MCF 10A (cell line): ENCODE measurements around the gene SLC6A2. TPM values are rescaled to one million over a fixed set of nuclear protein-coding genes. Genes with fewer than 3 reads are reported as not detected.

Source experiments
- BruUV-seq: library from RNA; stranded (reverse); fragments of 400-500 nt; replicated peaks from 2 replicates; lab custom pipeline; 2021; lab: Mats Ljungman, UMichigan
- CTCF ChIA-PET: fragments of 300-600 bp; sonication (Branson Sonifier 250); formaldehyde crosslinking; extraction: SDS; loops from one replicate; lab custom pipeline; 2021; ENCODE audit warnings: antibody characterized with exemption, inconsistent platforms; lab: Yijun Ruan, JAX
- POLR2A ChIA-PET: fragments of 300-600, 350-650 bp; sonication (Branson Sonifier 250); formaldehyde crosslinking; extraction: SDS; loops from one replicate; lab custom pipeline; 2020; ENCODE audit warnings: antibody characterized with exemption, inconsistent platforms; lab: Yijun Ruan, JAX
- DNase-seq: peaks from one replicate; pipeline ENCODE4 v3.0.0-alpha.2; 2018; ENCODE audit not compliant: unreplicated experiment
- H3K27ac Mint-ChIP-seq: one replicate; pipeline ENCODE4 v1.8.0; 2022; ENCODE audit warnings: mild to moderate bottlenecking, low read depth, mixed read lengths; ENCODE audit not compliant: unreplicated experiment
- H3K27me3 Mint-ChIP-seq: one replicate; pipeline ENCODE4 v1.8.0; 2022; ENCODE audit warnings: mixed read lengths; ENCODE audit not compliant: insufficient read depth, unreplicated experiment
- H3K36me3 Mint-ChIP-seq: one replicate; pipeline ENCODE4 v1.8.0; 2022; ENCODE audit warnings: mild to moderate bottlenecking, moderate library complexity, mixed read lengths; ENCODE audit not compliant: insufficient read depth, unreplicated experiment
- H3K4me1 Mint-ChIP-seq: one replicate; pipeline ENCODE4 v1.8.0; 2022; ENCODE audit warnings: mixed read lengths; ENCODE audit not compliant: insufficient read depth, unreplicated experiment
- H3K4me3 Mint-ChIP-seq: one replicate; pipeline ENCODE4 v1.8.0; 2022; ENCODE audit warnings: mild to moderate bottlenecking, moderate library complexity, mixed read lengths; ENCODE audit not compliant: unreplicated experiment
- H3K9me3 Mint-ChIP-seq: one replicate; pipeline ENCODE4 v1.8.0; 2022; ENCODE audit warnings: mixed read lengths; ENCODE audit not compliant: unreplicated experiment
- intact Hi-C: fragments of 100-400 bp; cut with micrococcal nuclease; formaldehyde crosslinking; loops from 2 replicates; pipeline ENCODE4 v1.14.1; 2022
- total RNA-seq: library from RNA; stranded (reverse); gene quantifications from 2 replicates; pipeline ENCODE4 v1.2.3, GENCODE V29; 2022
- TF ChIP-seq, protein P1 (sequence below): fragments of 200-600 bp; IDR thresholded peaks from one replicate; pipeline ENCODE4 v1.8.0; 2022; ENCODE audit warnings: antibody characterized with exemption, mild to moderate bottlenecking; ENCODE audit not compliant: unreplicated experiment

SLC6A2 gene
- total RNA-seq, 1 experiment from 2014 or later, result not detected

DNA sequence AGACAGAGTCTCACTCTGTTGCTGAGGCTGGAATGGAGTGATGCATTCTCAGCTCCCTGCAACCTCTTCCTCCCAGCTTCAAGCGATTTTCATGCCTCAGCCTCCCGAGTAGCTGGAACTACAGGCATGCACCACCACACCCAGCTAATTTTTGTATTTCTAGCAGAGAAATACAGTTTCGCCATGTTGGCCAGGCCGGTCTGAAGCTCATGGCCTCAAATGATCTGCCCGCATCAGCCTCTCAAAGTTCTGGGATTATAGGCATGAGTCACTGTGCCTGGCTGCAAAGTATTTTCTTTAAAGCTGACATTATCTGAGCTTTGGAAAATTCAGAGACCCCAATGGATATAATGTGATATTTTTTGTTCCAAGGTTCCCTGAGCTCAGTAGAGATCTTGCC, 31.1 kb upstream of the SLC6A2 start:
- Mint-ChIP-seq H3K4me3 (no peak overlapping the region), H3K9me3 (no peaks in the 10 kb centered on the region), H3K27ac (no peak overlapping the region), H3K36me3 (no peaks in the 10 kb centered on the region), H3K4me1 (peaks cover 6% of the 10 kb centered on the region), H3K27me3 (no peaks in the 10 kb centered on the region)
- ChIA-PET CTCF (interaction anchor here (0.7 to 2.0 kb wide), 4 partner anchors 9 to 160 kb away, joined by 3 to 9 read pairs (median 3); no protein-coding TSS in a partner anchor), POLR2A (no interaction called here)
- TF ChIP-seq, protein P1, sequence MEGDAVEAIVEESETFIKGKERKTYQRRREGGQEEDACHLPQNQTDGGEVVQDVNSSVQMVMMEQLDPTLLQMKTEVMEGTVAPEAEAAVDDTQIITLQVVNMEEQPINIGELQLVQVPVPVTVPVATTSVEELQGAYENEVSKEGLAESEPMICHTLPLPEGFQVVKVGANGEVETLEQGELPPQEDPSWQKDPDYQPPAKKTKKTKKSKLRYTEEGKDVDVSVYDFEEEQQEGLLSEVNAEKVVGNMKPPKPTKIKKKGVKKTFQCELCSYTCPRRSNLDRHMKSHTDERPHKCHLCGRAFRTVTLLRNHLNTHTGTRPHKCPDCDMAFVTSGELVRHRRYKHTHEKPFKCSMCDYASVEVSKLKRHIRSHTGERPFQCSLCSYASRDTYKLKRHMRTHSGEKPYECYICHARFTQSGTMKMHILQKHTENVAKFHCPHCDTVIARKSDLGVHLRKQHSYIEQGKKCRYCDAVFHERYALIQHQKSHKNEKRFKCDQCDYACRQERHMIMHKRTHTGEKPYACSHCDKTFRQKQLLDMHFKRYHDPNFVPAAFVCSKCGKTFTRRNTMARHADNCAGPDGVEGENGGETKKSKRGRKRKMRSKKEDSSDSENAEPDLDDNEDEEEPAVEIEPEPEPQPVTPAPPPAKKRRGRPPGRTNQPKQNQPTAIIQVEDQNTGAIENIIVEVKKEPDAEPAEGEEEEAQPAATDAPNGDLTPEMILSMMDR, result no peak
- intact Hi-C loops, result no loop called here
- DNase-seq, result no peak
- BruUV-seq, result no TSS peak

DNA sequence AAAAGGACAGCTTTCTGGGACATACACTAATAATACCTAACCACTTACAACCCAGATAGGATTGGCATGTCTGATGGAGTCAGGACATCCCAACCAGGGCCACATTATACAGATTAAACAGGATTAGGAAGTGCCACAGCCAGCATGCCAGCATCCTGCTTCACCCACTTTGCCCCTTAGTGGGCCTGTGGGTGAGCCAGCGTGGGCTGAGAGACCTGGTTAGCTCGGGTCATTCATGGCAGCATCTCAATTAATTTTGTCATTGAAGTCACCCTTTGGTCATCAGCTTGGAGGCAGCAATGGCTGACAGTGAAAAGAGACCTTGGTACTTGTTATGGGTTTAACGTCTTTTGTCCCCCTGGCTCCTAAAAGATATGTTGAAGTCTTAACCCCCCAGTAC, 29.9 kb upstream of the SLC6A2 start:
- Mint-ChIP-seq H3K9me3 (no peaks in the 10 kb centered on the region), H3K4me3 (no peak overlapping the region), H3K36me3 (no peaks in the 10 kb centered on the region), H3K27me3 (no peaks in the 10 kb centered on the region), H3K27ac (no peak overlapping the region), H3K4me1 (peaks cover 6% of the 10 kb centered on the region)
- BruUV-seq, result no TSS peak
- intact Hi-C loops, result no loop called here
- ChIA-PET CTCF (interaction anchor here (0.6 to 2.0 kb wide), 4 partner anchors 8 to 161 kb away, joined by 3 to 9 read pairs (median 3); no protein-coding TSS in a partner anchor), POLR2A (no interaction called here)
- TF ChIP-seq, protein P1, result no peak
- no peak for DNase-seq

DNA sequence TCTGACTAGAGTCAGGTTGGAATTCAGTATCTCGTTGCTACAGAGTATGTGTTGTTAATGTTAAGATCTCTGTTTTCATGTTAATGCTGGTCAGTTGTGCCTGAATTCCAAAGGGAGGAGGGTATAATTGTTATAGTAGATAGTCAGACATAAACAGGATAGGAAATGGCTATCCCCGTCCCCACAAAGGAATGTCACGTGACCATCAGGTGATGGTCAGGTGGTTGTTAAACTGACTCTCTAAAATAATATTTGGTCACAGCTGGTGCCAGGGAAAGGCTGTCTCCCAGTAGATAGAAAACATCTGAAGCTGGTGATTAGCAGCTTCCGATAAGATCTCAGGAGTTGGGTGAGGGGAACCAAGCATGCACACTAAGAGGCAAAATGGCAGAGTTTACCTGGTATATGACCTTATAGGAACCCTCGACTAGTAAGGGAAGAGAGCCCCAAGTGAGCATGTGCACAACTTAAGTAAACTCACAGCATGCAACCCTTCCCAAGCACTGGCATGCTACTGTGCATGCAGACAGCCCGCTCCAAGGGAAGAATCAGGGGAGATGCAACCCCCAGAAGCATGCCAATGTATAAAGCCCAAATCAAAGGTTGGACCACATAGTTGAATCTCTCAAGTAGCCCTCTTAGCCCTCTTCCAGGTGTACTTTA, 27.4 kb upstream of the SLC6A2 start:
- no TSS peak for BruUV-seq
- no peak for DNase-seq
- H3K27ac Mint-ChIP-seq, result no peak overlapping the region
- intact Hi-C loops, result no loop called here
- ChIA-PET POLR2A (no interaction called here), CTCF (no interaction called here)
- peaks cover 6% of the 10 kb centered on the region for H3K4me1 Mint-ChIP-seq
- H3K36me3 Mint-ChIP-seq, result no peaks in the 10 kb centered on the region
- H3K4me3 Mint-ChIP-seq, result no peak overlapping the region
- no peaks in the 10 kb centered on the region for H3K27me3 Mint-ChIP-seq
- TF ChIP-seq, protein P1, result no peak
- H3K9me3 Mint-ChIP-seq, result no peaks in the 10 kb centered on the region

DNA sequence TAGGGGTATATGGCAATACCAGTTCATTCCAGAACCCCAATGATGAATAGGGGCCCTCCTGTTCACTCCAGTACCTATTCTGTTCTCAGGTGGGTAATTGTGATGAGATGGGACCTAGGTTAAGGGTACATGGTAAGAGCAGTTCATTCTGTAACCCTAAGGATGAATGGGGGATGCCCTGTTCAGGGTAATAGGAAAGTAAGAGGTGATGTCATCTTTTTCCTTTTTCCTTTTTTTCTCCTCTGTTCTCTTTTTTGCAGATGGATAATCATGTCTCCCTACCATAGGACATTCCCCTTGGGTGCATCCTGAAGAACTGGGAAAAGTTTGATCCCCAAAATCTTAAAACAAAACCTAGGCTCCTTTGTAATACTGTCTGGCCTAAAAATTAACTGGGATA, 25.0 kb upstream of the SLC6A2 start:
- no peaks in the 10 kb centered on the region for H3K36me3 Mint-ChIP-seq
- ChIA-PET POLR2A (no interaction called here), CTCF (no interaction called here)
- H3K4me1 Mint-ChIP-seq, result peaks cover under 1% of the 10 kb centered on the region
- TF ChIP-seq, protein P1, result no peak
- BruUV-seq, result no TSS peak
- H3K27me3 Mint-ChIP-seq, result no peaks in the 10 kb centered on the region
- H3K27ac Mint-ChIP-seq, result no peak overlapping the region
- intact Hi-C loops, result no loop called here
- no peak overlapping the region for H3K4me3 Mint-ChIP-seq
- no peaks in the 10 kb centered on the region for H3K9me3 Mint-ChIP-seq
- DNase-seq, result no peak
